GM06990 (cell line): ENCODE measurements around the gene MEF2C.

Source experiments
- DNase-seq: peaks from one replicate; pipeline ENCODE4 v3.0.0-alpha.2; 2011; ENCODE audit not compliant: insufficient read length; ENCODE audit errors: extremely low read depth
- H3K27me3 ChIP-seq: replicated peaks from 2 replicates; pipeline ENCODE4 v1.6.0; 2011; ENCODE audit warnings: low read length; ENCODE audit not compliant: control insufficient read depth, insufficient read depth
- H3K36me3 ChIP-seq: 2 replicates; pipeline ENCODE4 v1.5.1; 2011; ENCODE audit warnings: low read length; ENCODE audit not compliant: control insufficient read depth, insufficient read depth
- H3K4me3 ChIP-seq: replicated peaks from 2 replicates; pipeline ENCODE4 v1.5.1; 2011; ENCODE audit warnings: low read depth, mild to moderate bottlenecking, control low read depth, low read length
- TF ChIP-seq, protein P1 (sequence below): IDR thresholded peaks from 2 replicates; pipeline ENCODE4 v1.5.1; 2011; ENCODE audit warnings: low read length, control low read depth, mild to moderate bottlenecking, inconsistent platforms; ENCODE audit not compliant: insufficient read depth, poor library complexity, severe bottlenecking

MEF2C gene

GRCh38 chr5:88729829-88730182 lies 153.2 kb downstream of the MEF2C start:
- no peak overlapping the region for H3K4me3 ChIP-seq
- TF ChIP-seq, protein P1, sequence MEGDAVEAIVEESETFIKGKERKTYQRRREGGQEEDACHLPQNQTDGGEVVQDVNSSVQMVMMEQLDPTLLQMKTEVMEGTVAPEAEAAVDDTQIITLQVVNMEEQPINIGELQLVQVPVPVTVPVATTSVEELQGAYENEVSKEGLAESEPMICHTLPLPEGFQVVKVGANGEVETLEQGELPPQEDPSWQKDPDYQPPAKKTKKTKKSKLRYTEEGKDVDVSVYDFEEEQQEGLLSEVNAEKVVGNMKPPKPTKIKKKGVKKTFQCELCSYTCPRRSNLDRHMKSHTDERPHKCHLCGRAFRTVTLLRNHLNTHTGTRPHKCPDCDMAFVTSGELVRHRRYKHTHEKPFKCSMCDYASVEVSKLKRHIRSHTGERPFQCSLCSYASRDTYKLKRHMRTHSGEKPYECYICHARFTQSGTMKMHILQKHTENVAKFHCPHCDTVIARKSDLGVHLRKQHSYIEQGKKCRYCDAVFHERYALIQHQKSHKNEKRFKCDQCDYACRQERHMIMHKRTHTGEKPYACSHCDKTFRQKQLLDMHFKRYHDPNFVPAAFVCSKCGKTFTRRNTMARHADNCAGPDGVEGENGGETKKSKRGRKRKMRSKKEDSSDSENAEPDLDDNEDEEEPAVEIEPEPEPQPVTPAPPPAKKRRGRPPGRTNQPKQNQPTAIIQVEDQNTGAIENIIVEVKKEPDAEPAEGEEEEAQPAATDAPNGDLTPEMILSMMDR, result no peak

GRCh38 chr5:88729084-88729828 lies 153.7 kb downstream of the MEF2C start:
- H3K36me3 ChIP-seq, result peaks cover 5% of the 10 kb centered on the region
- H3K4me3 ChIP-seq, result no peak overlapping the region
- TF ChIP-seq, protein P1, result peak; percentile 54
- DNase-seq, result peak; percentile 43
- H3K27me3 ChIP-seq, result no peaks in the 10 kb centered on the region

More at GRCh38 chr5:88729829-88730182, 153.2 kb downstream of the MEF2C start:
- Histone ChIP-seq H3K36me3 (peaks cover 5% of the 10 kb centered on the region), H3K27me3 (no peaks in the 10 kb centered on the region)
- DNase-seq, result no peak

GRCh38 chr5:88727705-88728313 lies 155.2 kb downstream of the MEF2C start:
- no peak for DNase-seq
- Histone ChIP-seq H3K27me3 (no peaks in the 10 kb centered on the region), H3K4me3 (no peak overlapping the region), H3K36me3 (peaks cover 6% of the 10 kb centered on the region)
- TF ChIP-seq, protein P1, result peak; percentile 34

GRCh38 chr5:88725454-88725853 lies 157.5 kb downstream of the MEF2C start:
- DNase-seq, result no peak
- H3K36me3 ChIP-seq, result peaks cover 11% of the 10 kb centered on the region
- H3K27me3 ChIP-seq, result no peaks in the 10 kb centered on the region
- no peak overlapping the region for H3K4me3 ChIP-seq
- TF ChIP-seq, protein P1, result no peak

GRCh38 chr5:88724201-88724600 lies 158.8 kb downstream of the MEF2C start:
- TF ChIP-seq, protein P1, result no peak
- DNase-seq, result no peak
- Histone ChIP-seq H3K4me3 (no peak overlapping the region), H3K36me3 (peaks cover 9% of the 10 kb centered on the region), H3K27me3 (no peaks in the 10 kb centered on the region)
